HG03565 (cell line): ENCODE measurements around the gene CCL24.
"Not testable (repeated sequence)": the region's sequence is repeated elsewhere in the genome, so short reads cannot be mapped to it uniquely, and the experiment has no call there.

ENCODE experiments used
- ATAC-seq: cut with Tn5 transposase; IDR thresholded peaks from one replicate; pipeline ENCODE4 v1.9.1; 2021; ENCODE audit warnings: mild to moderate bottlenecking, moderate library complexity; ENCODE audit not compliant: unreplicated experiment

Gene CCL24

DNA sequence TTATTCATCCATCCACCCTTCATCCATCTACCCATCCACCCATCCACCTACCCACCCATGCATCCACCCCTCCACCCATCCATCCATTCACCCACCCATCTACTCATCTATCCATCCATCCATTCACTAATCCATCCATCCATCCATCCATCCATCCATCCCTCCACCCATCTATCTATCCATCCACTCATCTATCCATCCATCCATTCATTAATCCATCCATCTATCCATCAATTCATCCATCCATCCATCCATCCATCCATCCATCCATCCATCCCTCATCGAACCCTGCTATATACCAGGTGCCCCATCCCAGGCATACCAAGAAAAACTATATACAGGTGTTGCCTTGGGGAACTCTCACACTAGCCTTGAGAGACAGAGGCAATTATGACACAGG, 7.1 kb upstream of the CCL24 start:
- ATAC-seq = no peak

DNA sequence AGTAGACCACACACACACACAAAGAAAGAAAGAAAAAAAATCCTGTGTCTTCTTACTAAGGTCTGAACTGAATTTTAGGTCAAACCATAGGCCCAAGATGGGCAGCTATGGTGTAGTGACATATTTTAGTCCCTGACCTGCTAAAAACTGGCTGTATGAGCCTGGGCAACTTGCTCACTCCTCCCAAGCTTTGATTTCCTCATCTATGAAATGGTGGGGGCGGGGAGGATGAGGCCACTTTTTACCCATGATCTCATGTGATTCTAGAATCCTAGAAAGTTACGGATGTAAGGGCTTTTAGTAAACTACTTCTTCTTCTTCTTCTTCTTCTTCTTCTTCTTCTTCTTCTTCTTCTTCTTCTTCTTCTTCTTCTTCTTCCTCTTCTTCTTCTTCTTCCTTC, 6.1 kb upstream of the CCL24 start:
- no peak for ATAC-seq

DNA sequence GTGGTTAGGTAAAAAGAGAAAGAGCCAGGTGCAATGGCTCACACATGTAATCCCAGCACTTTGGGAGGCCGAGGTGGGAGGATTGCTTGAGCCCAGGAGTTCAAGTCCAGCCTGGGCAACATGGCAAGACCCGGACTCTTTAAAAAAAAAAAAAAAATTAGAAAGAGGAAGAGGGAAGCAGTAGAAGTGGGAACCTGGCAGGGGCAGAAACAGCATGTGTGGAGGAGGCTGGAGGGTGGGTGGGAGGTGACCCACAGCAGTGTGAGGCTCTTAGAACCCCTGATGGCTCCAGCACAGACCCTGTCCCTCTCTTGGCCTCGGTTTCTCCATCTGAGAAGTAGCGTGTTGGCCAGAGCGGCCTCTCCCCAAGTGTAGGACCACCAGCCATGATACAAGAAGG, 4.9 kb upstream of the CCL24 start:
- no peak for ATAC-seq

DNA sequence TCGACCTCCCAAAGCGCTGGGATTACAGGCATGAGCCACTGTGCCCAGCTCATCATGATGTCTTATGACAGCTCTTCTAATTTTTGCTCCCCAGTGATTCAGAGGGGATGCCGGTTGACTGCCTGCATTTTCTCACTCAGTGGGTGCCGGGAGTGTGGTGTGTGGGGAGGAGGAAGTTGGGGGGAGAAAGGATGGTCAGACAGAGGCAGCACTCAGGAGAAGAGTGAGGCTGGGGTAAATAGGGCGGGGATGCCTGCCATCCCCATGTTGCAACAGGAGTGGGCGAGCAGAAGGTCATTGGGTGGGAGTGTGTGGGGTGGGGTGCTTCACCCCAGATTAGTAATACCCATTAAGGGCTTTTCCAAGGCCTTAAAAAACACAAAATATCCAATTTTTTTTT, 3.5 kb upstream of the CCL24 start:
- ATAC-seq = no peak

DNA sequence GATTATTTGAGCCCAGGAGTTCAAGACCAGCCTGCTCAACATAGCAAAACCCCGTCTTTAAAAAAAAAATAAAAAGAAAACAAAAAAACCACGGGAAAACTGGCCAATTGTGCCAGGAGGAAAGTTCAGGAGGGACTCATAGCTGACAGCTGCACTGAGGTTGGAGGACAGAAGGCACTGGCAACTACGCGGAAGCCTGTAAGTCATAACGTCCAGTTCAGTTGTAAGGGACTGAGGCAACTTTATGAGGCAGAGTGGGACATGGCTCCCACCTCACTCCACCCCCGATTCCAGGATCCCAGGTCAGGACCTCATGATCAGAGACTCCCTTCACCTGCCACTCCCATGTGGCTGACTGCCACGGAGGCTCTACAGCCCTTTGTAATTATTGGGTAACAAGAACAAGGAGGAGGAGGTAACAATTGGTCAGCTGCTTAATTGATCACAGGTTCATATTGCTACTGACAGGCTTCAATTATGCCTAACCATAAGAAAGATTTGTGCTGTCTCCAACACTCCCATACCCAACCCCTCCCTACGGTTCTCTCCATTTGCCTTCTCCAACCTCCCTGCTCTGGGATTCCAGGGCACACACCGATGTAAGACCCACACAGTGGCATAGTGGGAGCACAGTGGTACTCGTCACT, 1.9 kb upstream of the CCL24 start:
- no peak for ATAC-seq

DNA sequence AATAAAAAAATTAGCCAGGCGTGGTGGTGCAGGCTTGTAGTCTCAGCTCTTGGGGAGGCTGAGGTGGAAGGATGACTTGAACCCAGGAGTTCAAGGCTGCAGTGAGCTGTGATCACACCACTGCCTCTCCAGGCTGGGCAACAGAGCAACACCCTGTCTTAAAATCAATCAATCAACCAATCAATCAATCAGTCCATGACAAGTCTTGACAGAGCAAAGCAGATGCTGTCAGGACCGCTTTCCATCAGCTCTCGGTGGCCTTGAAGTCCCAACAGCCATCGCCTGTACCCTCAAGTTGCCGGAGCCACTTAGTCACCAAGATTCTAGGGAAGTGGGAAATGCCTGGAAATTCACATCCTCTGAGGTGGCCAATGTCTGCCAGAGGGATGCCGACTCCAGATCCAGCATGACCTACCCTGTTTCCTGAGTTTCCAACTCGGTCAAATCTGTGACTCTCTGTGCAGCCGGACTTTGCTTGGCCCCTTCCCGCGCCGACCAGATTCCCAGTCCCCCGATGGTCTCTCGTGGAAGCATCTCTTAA, 871 bp upstream of the CCL24 start:
- no peak for ATAC-seq

DNA sequence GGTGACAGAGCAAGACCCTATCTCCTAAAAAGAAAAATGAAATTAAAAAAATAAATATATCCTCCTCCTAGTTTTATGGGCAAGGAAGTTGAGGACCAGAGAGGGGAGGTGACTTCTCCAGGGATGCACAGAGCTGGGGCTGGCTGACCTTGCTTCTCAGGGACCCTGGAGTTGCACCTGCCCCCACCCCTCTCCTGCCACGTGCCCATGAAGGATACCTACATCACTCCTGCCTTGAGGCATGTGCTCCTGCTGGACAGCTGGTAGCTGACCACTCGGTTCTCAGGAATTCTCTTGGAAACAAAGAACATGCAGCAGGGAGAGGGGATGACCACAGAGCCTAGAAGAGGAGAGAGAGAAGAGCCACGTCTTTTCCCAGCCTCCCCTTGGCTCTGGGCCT, 522 bp downstream of the CCL24 start:
- no peak for ATAC-seq

DNA sequence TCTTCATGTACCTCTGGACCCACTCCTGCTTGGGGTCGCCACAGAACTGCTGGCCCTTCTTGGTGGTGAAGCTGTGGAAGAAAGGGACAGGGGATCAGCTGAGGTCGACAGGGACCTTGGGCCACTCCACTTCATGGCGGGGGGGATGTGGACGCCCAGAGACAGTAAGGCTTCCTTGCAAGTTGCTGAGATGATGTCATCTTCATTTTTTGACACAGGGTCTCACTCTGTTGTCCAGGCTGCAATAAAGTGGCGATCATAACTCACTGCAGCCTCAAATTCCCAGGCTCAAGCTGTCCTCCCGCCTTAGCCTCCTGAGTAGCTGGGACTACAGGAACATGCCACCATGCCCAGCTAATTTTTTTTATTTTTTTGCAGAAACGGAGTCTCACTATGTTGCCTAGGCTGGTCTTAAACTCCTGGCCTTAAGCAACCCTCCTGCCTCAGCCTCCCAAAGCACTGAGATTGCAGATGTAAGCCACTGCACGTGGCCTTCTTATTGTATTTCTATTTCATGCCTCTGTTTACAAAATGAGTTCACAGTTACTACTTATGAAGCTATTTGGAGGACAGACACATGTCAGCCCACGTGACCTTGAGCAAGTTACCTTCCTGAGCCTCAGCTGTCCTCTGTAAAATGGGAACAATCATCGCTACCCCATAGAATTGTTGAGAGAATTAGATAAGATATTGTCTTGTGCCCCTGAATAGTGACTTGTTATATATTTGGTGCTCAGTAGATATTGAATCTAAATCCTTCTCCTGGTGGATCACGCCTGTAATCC, 1.5 kb downstream of the CCL24 start:
- ATAC-seq = no peak

DNA sequence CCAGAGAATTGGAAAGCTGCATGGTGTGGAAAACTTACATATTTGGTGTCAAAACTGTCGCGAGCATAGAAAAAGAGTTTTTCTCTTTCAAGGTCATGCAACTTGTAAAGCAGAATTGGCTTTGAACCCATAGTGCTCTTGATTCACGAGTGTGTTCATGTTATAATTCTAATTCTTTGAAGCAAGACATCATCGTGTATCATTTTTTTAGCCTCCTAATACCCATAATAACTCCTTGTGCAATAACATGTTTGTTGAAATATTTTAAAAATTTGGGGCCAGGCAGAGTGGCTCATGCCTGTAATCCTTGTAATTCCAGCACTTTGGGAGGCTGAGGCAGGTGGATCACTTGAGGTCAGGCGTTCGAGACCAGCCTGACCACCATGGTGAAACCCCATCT, 4.2 kb downstream of the CCL24 start:
- no peak for ATAC-seq

DNA sequence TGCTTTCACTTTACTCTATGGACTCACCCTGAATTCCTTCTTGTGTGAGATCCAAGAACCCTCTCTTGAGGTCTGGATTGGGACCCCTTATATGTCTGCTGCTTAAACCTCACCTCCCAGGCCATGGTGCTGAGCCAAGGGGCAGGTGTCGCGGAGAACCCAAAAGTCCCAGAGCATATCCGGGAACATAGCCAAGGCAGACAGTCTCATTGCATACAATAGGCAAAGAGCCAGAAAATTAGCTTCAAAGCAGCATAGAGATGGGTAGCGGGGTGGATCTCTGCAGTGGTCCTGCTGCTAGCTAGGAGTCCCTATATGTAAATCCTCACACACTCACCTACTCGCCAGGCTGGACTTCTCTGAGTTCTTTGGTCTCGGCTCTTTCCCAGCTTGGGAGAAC, 5.5 kb downstream of the CCL24 start:
- no peak for ATAC-seq

DNA sequence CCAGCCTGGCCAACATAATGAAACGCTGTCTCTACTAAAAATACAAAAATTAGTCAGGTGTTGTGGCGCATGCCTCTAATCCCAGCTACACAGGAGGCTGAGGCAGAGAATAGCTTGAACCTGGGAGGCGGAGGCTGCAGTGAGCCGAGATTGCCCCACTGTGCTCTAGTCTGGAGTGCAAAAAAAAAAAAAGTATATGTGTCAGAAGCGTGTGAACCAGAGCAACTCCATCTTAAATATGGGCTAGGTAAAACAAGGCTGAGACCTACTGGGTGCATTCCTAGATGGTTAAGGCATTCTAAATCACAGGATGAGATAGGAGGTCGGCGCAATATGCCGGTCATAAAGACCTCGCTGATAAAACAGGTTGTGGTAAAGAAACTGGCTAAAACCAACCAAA, 6.2 kb downstream of the CCL24 start:
- no peak for ATAC-seq

DNA sequence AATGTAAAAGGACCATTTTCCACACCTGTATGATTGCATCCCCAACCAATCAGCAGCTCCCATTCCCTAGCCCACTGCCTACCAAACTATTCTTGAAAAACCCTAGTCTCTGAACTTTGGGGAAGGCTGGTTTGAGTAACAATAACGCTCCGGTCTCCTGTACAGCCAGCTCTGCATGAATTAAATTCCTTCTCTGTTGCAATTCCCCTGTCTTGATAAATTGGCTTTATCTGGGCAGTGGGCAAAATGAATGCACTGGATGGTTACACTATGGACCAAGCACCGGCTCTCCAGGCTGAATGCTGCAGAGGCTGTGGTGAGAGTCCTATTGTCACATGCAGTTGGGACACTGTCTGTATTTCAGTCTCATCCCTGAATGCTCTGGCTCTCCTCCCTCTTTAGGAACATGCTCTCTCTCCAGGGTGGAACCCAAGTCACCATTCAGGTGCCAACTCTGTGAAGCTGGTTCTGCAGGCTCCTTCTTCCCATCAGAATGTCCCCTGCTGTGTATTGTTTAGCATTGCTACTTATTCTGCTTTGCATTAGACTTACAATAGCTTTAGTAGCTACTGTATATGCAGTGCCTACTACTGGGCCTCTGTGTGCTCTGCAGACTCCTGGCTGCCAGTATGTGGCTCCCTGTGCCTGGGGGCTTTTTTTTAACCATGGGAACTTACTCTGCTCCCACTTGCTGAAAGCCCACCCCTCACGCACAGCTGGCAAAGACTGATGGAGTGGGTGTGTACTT, 6.9 kb downstream of the CCL24 start:
- no peak for ATAC-seq

DNA sequence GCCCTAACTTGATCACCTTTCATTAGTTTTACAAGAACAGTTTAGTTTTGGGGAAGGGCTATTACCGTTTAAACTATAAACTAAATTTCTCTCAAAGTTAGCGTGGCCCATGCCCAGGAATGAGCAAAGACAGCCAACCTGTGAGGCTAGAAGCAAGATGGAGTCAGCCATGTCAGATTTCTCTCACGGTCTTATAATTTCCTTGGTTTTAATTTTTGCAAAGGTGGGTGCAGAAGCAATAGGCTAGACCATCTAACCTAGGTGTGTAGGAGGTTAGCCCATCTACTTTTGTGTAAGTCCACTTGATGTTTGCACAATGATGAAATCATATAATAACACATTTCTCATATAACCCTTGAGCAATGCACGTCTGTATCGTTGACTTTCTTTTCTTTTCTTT, 8.9 kb downstream of the CCL24 start:
- no peak for ATAC-seq

DNA sequence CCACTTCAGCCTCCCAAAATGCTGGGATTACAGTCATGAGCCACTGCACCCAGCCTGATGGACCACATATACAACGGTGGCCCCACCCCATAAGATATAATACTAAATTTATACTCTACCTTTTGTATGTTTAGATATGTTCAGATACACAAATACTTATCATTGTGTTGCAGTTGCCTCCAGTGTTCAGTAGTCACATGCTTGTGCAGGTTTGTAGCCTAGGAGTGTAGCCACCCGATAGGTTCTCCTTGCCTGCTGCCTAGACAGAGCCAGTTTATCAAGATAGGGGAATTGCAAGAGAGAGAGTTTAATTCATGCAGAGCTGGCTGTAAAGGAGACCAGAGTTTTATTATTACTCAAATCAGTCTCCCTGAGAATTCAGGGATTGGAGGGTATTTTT, 9.6 kb downstream of the CCL24 start:
- no peak for ATAC-seq

DNA sequence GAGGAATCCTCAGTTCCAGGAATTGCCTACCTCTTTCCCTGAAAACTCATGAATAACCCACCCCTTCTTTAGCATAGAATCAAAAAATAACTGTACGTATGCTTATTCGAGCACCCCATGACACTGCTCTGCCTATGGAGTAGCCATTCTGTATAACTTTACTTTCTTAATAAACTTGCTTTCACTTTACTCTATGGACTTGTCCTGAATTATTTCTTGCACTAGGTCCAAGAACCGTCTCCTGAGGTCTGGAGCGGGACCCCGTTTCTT, 11.1 kb downstream of the CCL24 start:
- ATAC-seq = no peak

DNA sequence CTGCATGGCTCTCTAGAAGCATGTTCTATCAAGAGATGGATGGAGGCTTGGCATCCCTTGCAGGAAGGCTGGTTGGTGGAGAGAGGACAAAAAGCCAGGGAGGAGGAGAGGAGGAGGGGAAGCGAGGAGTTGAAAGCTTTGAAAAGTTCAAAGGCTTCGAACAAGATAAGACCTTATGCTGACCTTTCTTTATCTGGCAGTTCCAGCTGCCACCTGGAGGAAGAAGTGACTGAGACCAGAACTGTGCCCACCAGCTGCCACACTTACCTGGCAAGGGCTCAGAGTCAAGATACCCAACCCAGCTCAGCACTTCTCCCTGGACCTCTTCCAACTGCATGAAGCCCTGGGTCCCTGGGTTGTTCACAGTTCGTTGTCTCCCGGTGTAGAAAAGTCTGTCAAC, 14.8 kb downstream of the CCL24 start:
- ATAC-seq = no peak

DNA sequence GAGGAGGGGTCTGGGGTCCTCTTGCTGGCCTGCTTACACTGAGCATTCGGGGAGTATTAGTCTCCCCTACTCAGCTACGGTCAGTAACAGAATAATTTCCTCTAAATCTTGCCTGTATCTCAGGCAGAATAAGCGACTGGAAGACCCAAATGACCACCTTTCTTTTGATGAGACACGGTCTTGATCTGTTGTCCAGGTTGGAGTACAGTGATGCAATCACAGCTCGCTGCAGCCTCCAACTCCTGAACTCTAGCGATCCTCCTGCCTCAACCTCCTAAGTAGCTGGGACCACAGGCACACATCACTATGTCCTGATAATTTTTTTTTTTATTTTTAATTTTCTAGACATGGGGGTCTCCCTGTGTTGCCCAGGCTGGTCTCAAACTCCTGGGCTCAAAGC, 17.2 kb downstream of the CCL24 start:
- ATAC-seq = no peak

DNA sequence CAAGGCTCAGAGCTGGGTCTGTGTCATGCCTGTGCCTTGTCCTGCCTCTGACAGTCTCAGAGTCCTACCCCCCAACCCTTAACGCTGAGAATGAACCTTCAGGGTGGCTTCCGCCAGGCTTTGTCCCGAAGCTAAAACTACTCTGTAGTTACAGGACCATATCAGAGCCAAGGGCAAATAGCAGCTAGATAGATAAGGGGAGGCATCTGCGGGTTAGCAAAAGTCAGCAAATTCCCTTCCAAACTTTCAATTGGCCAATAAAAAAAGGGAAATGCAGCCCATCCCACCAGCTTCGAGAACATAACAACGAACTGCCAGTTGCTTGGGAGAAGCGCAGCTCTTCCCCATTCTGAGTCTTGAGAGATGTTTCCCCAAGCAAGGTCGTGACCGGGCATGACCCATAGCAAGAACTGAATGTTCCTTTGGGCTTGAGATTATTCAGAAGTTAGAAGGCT, 17.7 kb downstream of the CCL24 start:
- no peak for ATAC-seq

DNA sequence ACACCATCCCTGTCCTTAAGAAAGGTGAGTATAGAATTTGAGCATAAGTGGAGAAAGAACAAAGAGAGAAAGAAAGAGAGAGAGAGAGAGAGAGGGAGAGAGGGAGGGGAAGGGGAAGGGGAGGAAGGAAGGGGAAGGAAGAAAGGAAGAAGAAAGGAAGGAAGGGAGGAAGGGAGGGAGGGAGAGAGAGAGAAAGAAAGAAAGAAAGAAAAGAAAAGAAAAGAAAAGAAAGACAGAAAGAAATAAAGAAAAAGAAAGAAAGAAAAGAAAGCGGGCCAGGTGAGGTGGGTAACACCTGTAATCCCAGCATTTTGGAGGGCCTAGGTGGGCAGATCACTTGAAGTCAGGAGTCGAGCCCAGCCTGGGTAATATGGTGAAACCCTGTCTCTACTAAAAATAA, 19.9 kb downstream of the CCL24 start:
- ATAC-seq = no peak

DNA sequence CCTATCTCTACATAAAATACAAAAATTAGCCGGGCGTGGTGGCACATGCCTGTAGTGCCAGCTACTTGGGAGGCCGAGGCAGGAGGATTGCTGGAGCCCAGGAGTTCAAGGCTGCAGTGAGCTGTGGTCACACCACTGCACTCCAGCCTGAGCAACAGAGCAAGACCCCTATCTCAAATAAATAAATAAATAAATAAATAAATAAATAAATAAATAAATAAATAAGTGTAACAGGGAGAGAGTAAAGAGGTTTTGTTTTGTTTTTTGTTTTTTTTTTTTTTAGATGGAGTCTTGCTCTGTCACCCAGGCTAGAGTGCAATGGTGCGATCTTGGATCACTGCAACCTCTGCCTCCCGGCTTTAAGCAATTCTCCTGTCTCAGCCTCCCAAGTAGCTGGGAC, 21.0 kb downstream of the CCL24 start:
- not testable (repeated sequence) for ATAC-seq

DNA sequence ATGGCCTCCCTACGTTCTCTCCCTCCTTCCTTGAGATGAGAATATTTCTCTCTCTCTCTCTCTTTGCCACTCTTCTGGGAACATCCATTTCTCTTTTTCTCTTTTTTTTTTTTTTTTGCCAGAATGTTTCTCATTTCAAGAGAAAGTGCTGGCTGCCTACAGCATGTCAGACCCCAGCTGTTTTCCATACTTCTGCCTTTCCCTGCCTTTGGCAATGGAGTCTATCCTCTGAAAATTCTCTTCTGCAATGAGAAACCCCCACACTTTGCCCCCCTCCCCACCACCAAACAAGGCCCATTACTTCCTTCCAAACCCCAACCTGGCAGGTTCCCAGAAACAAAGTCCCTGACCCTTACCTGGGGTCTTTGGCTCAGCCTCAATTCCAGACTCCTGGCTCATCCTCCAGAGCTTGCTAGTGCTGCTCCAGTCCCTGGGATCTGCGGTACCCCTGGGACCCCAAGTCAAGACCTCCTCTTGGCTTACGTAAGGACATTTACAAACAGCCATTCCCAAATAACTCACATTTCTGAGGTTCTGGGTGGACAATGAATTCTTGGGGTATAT, 24.2 kb downstream of the CCL24 start:
- ATAC-seq = no peak
